Dedifferentiated amniotic fluid mesenchymal stem cell (primary cell): ENCODE measurements around the gene CCDC30.
"Not testable (repeated sequence)": the region's sequence is repeated elsewhere in the genome, so short reads cannot be mapped to it uniquely, and the experiment has no call there.

Experiments
- DNase-seq: peaks from one replicate; pipeline ENCODE4 v3.0.0-alpha.2; 2016; ENCODE audit errors: extremely low spot score

Gene CCDC30

DNA sequence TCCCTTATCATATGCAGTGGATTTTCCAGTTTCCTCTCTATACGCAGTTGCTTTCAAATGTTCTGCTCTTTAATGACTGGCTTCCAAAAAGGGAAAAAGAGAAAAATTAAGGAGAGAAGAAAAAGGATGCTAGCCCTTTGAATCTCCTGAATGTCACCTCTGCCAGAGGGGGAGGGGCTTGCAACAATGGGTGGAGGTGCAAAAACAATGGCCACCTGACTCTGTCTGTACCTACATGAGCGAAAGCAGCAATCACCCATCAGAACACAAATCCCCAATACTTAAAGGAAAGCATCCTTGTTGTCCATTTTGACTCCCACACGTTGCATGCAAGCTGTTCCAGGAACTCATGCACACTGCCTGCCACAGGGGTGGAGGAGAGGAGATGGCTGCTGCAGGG is 61.2 kb downstream of the CCDC30 start:
- no peak for DNase-seq

DNA sequence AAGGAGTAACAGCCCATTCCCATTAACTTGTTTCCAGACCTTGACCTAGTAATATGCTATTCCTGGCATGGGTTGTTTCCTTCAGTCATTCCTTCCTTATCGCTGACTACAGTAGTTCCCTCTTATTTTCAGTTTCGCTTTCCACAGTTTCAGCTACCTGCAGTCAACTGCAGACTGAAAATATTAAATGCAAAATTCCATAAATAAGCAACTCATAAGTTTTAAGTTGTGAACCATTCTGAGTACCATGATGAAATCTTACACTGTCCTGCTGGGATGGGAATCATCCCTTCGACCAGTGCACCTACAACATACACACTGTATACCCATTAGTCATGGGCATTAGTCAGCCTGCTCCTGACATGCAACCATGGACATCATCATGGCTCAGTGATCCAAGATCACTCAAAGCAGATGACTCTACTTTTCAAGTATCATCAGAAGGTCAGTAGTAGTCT is 66.7 kb downstream of the CCDC30 start:
- no peak for DNase-seq

DNA sequence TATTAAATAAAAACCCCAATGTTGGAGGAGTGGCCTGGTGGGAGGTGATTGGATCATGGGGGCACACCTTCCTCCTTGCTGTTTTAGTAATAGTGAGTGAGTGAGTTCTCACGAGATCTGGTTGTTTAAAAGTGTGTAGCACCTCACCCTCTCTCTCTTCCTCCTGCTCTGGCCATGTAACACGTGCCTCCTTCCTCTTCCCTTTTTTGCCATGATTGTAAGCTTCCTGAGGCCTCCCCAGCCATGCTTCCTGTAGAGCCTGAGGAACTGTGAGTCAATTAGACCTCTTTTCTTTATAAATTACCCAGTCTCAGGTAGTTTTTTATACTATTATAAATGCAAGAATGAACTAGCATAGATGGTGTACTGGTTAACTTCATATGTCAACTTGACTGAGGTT is 68.0 kb downstream of the CCDC30 start:
- DNase-seq = no peak

- DNase-seq = no peak
Measured at GRCh38 chr1:42533101-42533863, 70.2 kb downstream of the CCDC30 start.

- no peak for DNase-seq
Measured at GRCh38 chr1:42541104-42541503, 78.0 kb downstream of the CCDC30 start.

DNA sequence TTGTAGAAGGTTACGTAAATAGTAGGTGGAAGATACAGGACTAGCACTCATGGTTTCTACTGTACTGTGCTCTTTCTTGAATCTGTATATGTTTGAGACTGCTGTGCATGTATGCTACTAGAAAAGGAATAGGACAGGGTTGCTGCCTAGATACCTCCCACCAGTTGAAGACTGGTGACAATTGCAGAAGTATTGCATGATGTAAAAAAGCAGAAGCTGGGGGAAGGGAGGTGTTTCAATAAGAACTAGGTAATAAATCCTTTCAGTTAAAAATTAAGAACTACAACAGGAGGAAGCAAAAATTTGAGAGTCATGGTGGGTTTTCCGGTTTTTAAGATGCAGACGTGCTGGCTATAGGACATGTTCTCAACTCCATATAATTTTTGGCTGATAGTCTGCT is 88.1 kb downstream of the CCDC30 start:
- DNase-seq = no peak

- DNase-seq = no peak
Measured at GRCh38 chr1:42551590-42551989, 88.5 kb downstream of the CCDC30 start.

- DNase-seq = no peak
Measured at GRCh38 chr1:42552636-42553035, 89.5 kb downstream of the CCDC30 start.

DNA sequence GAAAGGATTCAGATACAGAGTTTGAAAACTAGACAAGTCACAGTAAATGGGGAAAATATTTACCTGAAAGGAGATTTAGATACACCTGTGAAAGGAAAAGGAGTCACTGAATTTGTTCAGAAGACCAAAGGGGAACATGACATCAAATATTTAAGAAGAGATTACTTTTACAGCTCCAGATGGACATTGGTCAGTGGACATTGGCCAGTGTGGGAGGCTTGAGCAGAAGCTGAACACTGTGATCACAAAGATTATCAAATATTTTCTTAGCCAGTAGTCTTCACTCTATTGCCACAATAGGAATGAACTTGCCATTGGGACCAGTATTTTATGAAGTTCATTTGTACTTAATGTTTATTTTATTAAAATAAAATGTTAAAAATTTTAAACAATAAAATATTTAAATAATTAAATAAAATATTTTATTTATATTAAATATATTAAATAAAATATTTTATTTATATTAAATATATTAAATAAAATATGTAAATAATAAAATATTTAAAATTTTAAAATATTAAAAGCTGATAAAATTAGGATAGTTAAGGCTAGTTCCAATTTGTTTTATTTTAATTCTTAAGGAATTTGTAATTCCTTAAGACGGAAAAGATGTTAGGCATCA is 94.3 kb downstream of the CCDC30 start:
- no peak for DNase-seq

- no peak for DNase-seq
Measured at GRCh38 chr1:42567038-42567437, 104.0 kb downstream of the CCDC30 start.

DNA sequence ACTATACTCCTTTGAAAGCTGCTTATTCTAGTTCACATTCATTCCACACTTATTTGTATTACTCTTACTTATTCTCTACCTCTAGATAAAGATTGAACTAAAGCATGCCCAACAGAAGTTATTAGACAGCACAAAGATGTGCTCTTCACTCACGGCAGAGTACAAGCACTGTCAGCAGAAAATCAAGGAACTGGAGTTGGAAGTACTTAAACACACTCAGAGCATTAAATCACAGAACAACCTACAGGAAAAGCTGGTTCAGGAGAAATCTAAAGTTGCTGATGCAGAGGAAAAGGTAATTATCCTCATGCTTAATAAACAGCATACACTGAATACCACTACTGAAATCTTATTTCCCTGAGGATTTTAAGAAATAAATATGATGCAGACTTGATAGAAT is 113.8 kb downstream of the CCDC30 start:
- DNase-seq = no peak

DNA sequence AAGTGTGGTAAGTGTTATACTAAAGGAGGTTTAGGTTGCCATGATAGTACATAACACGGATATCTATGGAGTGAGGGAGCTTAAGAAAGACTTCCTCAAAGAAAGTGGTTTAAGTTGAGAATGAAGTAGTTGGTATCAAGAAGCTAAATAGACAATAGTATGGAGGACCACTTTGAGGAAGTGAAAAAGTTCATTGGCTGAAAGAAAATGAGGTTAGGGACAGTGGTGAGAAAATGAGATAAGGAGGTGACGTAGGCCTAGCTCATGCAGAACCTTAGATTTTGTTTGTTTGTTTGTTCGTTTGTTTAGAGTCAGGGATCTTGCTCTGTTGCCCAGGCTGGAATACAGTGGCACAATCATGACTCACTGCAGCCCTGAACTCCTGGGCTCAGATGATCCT is 122.9 kb downstream of the CCDC30 start:
- no peak for DNase-seq

DNA sequence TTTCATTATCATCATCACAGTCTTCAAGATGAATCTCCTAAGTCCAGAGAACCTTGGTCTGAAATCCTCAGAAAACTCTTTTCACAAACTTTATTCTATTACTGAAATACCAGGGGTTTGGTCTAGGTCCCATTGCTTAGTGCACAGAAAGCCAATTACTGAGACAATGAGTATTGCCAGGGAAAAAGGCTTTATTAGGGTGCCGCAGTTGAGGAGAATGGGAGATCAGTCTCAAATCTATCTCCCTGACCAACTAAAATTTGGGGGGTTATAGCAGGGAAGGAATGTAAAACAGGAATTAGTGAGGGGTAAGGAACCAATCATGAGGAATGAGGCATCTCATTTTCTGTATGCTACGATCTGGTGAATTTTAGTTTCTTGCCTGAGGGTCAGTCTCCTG is 124.7 kb downstream of the CCDC30 start:
- no peak for DNase-seq

- no peak for DNase-seq
Measured at GRCh38 chr1:42592811-42593210, 129.7 kb downstream of the CCDC30 start.

DNA sequence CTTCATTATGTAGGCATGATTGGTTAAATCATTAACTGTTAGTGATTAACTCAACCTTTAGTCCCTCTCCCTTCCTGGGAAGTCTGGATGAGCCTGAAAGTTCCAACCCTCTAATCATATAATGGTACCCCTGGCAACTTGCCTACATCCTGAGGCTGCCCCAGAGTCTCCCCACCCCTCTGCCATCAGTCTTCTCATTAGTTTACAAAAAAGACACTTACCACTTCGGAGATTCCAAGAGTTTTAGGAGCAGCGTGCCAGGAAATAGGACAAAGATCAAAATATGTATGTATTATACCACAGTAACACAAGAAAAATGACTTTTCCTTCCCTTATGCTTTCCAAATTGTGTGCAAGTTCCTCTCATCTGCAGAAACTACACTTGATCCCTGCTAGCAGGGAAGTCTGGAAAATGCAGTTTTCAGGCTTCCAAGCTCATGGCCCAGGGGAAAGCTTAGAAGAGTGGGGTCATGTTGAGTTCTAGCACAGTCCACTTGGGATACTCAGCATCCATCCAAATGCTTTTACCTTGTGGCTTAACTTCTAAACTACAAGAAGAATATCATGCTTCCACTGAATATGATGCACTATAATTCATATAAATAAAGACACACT is 130.5 kb downstream of the CCDC30 start:
- no peak for DNase-seq

DNA sequence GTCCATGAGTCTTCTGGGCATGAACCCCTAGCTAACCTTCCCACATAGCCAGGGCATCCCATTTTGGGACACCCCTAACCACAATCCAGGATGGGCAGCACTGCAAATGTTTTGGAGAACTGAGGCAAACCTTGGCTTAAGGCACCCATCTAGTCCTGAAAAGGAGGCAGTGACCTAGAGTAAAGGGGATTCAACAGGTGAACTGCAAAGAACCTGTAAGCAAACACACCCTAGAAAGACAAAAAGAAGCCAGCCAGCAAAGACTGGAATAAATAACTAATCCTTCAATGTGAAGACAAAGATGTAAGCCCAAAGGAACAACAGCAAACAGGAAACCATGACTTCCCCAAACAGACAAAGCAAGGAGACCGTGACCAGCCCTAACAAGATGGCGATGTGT is 138.4 kb downstream of the CCDC30 start:
- no peak for DNase-seq

DNA sequence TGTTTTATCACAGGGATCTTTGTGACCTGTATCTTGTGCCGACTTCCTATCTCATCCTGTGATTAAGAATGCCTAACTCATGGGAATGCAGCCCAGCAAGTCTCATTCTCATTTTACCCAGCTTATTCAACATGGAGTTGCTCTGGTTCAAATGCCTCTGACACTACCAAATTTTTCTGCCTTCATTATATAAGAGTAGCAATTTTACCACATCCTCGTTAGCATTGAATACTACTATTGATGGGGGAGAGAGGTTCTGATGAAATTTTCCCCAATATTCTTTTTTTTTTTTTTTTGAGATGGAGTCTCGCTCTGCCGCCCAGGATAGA is 150.7 kb downstream of the CCDC30 start:
- no peak for DNase-seq

DNA sequence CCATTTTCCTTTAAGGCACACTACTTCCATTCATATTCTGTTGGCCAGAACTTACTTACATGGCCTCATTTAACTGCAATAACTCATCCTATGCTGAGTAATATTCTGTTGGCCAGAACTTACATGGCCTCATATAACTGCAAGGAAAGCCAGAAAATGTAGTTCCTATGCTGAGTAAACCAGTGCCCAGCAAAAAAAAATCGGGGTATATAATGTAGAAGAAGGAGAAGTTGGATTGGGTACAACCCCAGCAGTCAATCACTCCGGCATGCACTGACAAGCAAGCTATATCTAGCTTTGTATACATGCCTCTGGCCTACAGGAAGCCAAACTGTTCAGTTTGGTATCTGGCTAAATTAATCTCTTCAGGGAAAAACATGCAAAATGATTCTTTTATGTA is 155.8 kb downstream of the CCDC30 start:
- DNase-seq = no peak

DNA sequence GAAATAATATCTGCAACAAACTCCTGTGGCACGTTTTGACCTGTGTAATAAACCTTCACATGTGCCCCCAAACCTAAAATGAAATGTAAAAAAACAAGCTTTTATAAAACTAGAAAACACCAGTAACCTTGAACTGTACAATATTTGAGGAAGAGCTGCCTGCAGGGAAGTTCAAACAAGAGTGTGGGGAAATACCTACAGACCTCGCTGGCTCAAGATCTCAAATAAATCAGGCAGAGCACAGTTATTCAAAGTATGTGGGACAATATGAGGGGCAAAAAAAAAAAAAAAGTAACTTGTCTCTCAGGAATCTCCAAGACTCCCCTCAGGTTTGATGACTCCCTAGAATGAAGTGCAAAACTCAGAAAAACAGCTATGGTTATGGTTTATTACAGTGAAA is 157.2 kb downstream of the CCDC30 start:
- DNase-seq = no peak

DNA sequence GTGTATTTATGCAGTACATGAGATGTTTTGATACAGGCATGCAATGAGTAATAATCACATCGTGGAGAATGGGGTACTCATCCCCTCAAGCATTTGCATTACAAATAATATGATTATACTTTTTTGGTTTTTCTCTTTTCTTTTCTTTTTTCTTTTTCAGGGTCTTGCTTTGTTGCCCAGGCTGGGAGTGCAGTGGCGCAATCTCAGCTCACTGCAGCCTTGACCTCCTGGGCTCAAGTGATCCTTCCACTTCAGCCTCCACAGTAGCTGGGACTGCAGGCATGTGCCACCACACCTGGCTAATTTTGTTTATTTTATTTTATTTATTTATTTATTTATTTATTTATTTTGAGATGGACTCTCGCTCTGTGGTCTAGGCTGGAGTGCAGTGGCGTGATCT is 158.1 kb downstream of the CCDC30 start:
- not testable (repeated sequence) for DNase-seq

- not testable (repeated sequence) for DNase-seq
Measured at GRCh38 chr1:42627205-42627604, 164.1 kb downstream of the CCDC30 start.

DNA sequence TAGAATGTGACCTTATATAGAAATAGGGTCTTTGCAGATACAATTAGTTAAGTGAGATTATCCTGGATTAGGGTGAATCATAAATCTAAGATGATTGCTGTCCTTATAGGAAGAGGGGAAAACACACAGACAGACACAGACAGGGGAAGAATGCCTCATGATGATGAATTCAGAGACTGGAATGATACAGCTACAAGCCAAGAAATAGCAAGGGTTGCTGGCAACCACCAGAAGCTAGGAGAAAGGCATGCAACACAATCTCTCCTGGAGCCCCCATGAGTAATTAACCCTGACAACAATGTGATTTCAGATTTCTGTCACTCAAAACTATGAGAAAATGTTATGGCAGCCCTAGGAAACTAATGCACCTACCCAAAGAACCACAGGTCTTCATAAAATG is 176.0 kb downstream of the CCDC30 start:
- DNase-seq = no peak

DNA sequence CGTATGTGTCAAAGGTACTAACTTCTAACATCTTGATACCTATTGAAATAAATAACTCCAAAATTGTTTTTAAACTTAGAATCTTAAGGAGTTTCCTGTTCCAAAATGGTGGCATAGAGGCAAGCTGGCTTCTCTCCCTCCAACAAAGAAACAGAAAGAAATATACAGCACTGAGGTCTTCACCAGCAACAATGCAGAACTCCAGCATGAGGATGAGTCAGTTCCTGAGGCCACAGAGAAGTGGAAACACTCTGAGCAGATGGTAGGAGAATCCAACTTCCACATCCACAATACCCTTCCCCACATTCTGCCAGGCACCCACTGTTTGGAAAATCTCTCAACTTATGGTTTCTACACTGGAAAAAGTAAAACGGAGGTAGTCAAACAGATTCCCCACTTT is 183.0 kb downstream of the CCDC30 start:
- DNase-seq = no peak
